ENCODE results near the gene FBXO2.

FBXO2 gene

DNA sequence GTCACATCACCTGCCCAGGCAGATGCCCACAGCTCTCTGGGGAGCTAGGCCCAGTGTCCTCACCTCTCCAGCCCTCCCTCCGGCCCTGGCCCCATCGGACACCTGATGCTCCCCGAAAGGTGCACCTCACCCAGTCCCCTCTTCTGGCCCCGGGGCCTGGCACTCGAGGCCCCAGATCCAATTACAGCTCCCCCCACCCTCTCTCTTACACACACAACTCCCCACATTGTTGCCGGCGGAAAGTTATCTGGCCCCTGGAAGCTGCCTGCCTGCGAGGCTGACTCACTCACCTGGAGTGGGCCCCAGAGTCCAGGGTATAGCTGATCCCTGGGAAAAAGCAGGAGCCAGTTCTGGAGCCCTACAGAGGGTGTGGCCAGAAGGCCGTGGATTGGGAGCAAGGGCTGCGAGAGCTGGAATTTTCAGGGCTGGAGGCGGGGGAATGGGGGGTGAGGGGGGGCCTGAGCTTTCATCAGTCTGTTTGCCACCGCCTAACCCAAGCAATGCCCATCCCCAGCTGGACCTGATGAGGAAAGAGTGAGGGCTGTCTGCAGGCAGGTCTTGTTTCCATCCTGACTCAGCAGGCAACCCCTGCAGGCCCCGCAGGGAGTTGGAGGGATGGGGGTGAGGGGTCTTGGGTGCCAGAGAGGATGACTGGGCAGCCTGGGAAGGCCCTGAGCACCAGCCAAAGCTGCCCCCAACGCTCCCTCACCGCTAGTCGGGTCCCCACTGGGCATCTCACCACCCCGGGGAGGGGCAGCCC is 948 bp downstream of the FBXO2 start:
- H3K4me3 ChIP-seq (ENCODE audit: insufficient read depth, low read depth, low read length), result no peak overlapping the region
- H3K4me1 ChIP-seq (ENCODE audit: control insufficient read depth, insufficient read depth, low read length), result peaks cover 15% of the 10 kb centered on the region
- no peaks in the 10 kb centered on the region for H3K36me3 ChIP-seq (ENCODE audit: control insufficient read depth, insufficient read depth, low read length)
- H3K9me3 ChIP-seq (ENCODE audit: control insufficient read depth, low read length), result no peaks in the 10 kb centered on the region
- no peak overlapping the region for H3K27ac ChIP-seq (ENCODE audit: insufficient read depth, low read depth, low read length, poor library complexity, severe bottlenecking)
- 61% methylated on average over 17 of the region's 17 CpGs for WGBS, 2 experiments
- H3K27me3 ChIP-seq (ENCODE audit: control insufficient read depth, insufficient read depth, low read length, poor library complexity, severe bottlenecking), result peaks cover 71% of the 10 kb centered on the region

DNA sequence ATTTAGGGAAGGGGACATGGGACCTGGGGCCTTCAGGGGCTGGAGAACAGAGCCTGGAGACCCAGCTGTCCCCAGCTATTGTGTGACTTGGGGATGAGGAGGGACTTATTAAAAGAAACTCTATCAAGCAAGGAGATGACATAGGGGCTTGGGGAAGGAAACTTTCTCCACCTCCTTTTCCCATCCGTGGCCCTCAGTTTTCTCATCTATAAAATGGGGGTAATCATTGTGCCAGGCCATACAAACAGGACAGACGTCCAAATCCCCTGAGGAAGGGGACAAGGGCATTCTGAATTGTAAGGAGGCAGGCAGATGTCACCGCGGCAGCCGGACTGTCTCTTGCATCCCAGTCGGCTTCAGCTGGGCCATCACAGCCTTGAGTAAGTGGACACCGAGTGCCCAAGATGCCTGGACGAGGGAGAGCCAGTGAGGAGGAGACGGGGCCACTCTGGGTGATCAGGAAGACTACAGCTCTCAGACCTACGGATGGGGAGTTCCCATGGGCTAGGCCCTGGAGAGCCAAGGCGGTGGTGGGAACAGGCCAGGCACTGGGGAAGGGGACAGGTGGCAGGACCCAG is 1.9 kb downstream of the FBXO2 start:
- WGBS, 2 experiments, result 93 to 95% methylated on average over 11 of the region's 11 CpGs
- Histone ChIP-seq H3K27me3 (ENCODE audit: control insufficient read depth, insufficient read depth, low read length, poor library complexity, severe bottlenecking) (peaks cover 77% of the 10 kb centered on the region), H3K4me3 (ENCODE audit: insufficient read depth, low read depth, low read length) (no peak overlapping the region), H3K36me3 (ENCODE audit: control insufficient read depth, insufficient read depth, low read length) (no peaks in the 10 kb centered on the region), H3K4me1 (ENCODE audit: control insufficient read depth, insufficient read depth, low read length) (peaks cover 21% of the 10 kb centered on the region), H3K9me3 (ENCODE audit: control insufficient read depth, low read length) (no peaks in the 10 kb centered on the region), H3K27ac (ENCODE audit: insufficient read depth, low read depth, low read length, poor library complexity, severe bottlenecking) (no peak overlapping the region)

- H3K9me3 ChIP-seq (ENCODE audit: control insufficient read depth, low read length), result no peaks in the 10 kb centered on the region
- H3K4me3 ChIP-seq (ENCODE audit: insufficient read depth, low read depth, low read length), result no peak overlapping the region
- peaks cover 21% of the 10 kb centered on the region for H3K4me1 ChIP-seq (ENCODE audit: control insufficient read depth, insufficient read depth, low read length)
- no peak overlapping the region for H3K27ac ChIP-seq (ENCODE audit: insufficient read depth, low read depth, low read length, poor library complexity, severe bottlenecking)
- no peaks in the 10 kb centered on the region for H3K36me3 ChIP-seq (ENCODE audit: control insufficient read depth, insufficient read depth, low read length)
- 85 to 87% methylated on average over 3 to 4 of the region's 4 CpGs for WGBS, 2 experiments
- H3K27me3 ChIP-seq (ENCODE audit: control insufficient read depth, insufficient read depth, low read length, poor library complexity, severe bottlenecking), result peaks cover 77% of the 10 kb centered on the region
Measured at GRCh38 chr1:11651017-11651416, 3.2 kb downstream of the FBXO2 start.

- 6 to 8% methylated on average over 47 of the region's 47 CpGs for WGBS, 2 experiments
- H3K4me1 ChIP-seq (ENCODE audit: control insufficient read depth, insufficient read depth, low read length), result peaks cover 17% of the 10 kb centered on the region
- no peak overlapping the region for H3K27ac ChIP-seq (ENCODE audit: insufficient read depth, low read depth, low read length, poor library complexity, severe bottlenecking)
- H3K4me3 ChIP-seq (ENCODE audit: insufficient read depth, low read depth, low read length), result peak overlapping the region; percentile 10
- no peaks in the 10 kb centered on the region for H3K9me3 ChIP-seq (ENCODE audit: control insufficient read depth, low read length)
- peaks cover 71% of the 10 kb centered on the region for H3K27me3 ChIP-seq (ENCODE audit: control insufficient read depth, insufficient read depth, low read length, poor library complexity, severe bottlenecking)
- no peaks in the 10 kb centered on the region for H3K36me3 ChIP-seq (ENCODE audit: control insufficient read depth, insufficient read depth, low read length)
Measured at GRCh38 chr1:11650331-11650991, 3.8 kb downstream of the FBXO2 start.

GRCh38 chr1:11649624-11650330 is 4.5 kb downstream of the FBXO2 start:
- no peak overlapping the region for H3K27ac ChIP-seq (ENCODE audit: insufficient read depth, low read depth, low read length, poor library complexity, severe bottlenecking)
- H3K9me3 ChIP-seq (ENCODE audit: control insufficient read depth, low read length), result no peaks in the 10 kb centered on the region
- peaks cover 69% of the 10 kb centered on the region for H3K27me3 ChIP-seq (ENCODE audit: control insufficient read depth, insufficient read depth, low read length, poor library complexity, severe bottlenecking)
- H3K36me3 ChIP-seq (ENCODE audit: control insufficient read depth, insufficient read depth, low read length), result no peaks in the 10 kb centered on the region
- H3K4me1 ChIP-seq (ENCODE audit: control insufficient read depth, insufficient read depth, low read length), result peaks cover 15% of the 10 kb centered on the region
- 45 to 54% methylated on average over 21 of the region's 21 CpGs for WGBS, 2 experiments
- H3K4me3 ChIP-seq (ENCODE audit: insufficient read depth, low read depth, low read length), result peak overlapping the region; percentile 10

DNA sequence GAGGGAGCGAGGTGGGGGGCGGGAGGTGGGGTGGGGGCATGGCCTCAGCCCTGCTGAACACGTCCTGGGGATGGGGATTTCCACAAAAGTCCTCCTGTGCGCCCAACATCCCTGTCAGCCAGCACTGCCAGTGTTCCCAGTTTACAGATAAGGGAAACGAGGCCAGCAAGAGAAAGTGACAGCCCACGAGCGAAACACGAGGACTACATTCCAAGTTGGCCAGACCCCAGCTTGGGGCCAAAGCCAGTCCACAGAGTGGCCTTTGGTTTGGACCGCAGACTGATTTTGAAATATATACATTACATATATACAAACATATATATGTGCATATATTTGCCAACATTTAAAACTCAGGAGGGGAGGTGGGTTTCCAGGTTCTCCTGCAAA is 5.0 kb downstream of the FBXO2 start:
- 39% methylated on average over 8 of the region's 9 CpGs for WGBS, 2 experiments
- Histone ChIP-seq H3K36me3 (ENCODE audit: control insufficient read depth, insufficient read depth, low read length) (no peaks in the 10 kb centered on the region), H3K9me3 (ENCODE audit: control insufficient read depth, low read length) (no peaks in the 10 kb centered on the region), H3K4me1 (ENCODE audit: control insufficient read depth, insufficient read depth, low read length) (peaks cover 15% of the 10 kb centered on the region), H3K27ac (ENCODE audit: insufficient read depth, low read depth, low read length, poor library complexity, severe bottlenecking) (no peak overlapping the region), H3K27me3 (ENCODE audit: control insufficient read depth, insufficient read depth, low read length, poor library complexity, severe bottlenecking) (peaks cover 65% of the 10 kb centered on the region), H3K4me3 (ENCODE audit: insufficient read depth, low read depth, low read length) (no peak overlapping the region)

- no peak overlapping the region for H3K27ac ChIP-seq (ENCODE audit: insufficient read depth, low read depth, low read length, poor library complexity, severe bottlenecking)
- no peaks in the 10 kb centered on the region for H3K9me3 ChIP-seq (ENCODE audit: control insufficient read depth, low read length)
- no peaks in the 10 kb centered on the region for H3K36me3 ChIP-seq (ENCODE audit: control insufficient read depth, insufficient read depth, low read length)
- H3K27me3 ChIP-seq (ENCODE audit: control insufficient read depth, insufficient read depth, low read length, poor library complexity, severe bottlenecking), result peaks cover 60% of the 10 kb centered on the region
- no peak overlapping the region for H3K4me3 ChIP-seq (ENCODE audit: insufficient read depth, low read depth, low read length)
- H3K4me1 ChIP-seq (ENCODE audit: control insufficient read depth, insufficient read depth, low read length), result peaks cover 15% of the 10 kb centered on the region
- 16% methylated on average over 30 of the region's 30 CpGs for WGBS, 2 experiments
Measured at GRCh38 chr1:11648732-11649158, 5.5 kb downstream of the FBXO2 start.

DNA sequence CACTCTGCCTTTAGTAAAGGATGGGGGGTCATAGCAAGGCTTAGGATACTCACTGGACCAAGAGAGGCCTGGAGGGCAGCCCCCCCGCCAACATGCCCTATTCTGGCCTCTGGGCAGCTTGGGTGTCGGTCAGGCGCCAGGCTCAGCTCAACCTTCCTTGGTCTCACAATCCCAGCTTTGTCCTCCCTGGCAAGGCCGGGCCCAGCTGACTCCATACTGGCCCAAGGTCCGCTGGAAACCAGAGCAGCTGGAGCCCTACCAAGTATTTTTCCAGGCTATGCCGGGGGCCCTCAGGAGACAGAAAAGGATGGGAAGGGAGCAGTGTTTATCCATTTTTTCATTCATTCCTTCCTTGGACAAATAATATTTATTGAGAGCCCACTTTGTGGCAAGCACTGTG is 6.2 kb downstream of the FBXO2 start:
- H3K36me3 ChIP-seq (ENCODE audit: control insufficient read depth, insufficient read depth, low read length), result no peaks in the 10 kb centered on the region
- H3K4me3 ChIP-seq (ENCODE audit: insufficient read depth, low read depth, low read length), result no peak overlapping the region
- no peak overlapping the region for H3K27ac ChIP-seq (ENCODE audit: insufficient read depth, low read depth, low read length, poor library complexity, severe bottlenecking)
- H3K9me3 ChIP-seq (ENCODE audit: control insufficient read depth, low read length), result no peaks in the 10 kb centered on the region
- 93 to 96% methylated on average over 6 of the region's 6 CpGs for WGBS, 2 experiments
- peaks cover 15% of the 10 kb centered on the region for H3K4me1 ChIP-seq (ENCODE audit: control insufficient read depth, insufficient read depth, low read length)
- peaks cover 53% of the 10 kb centered on the region for H3K27me3 ChIP-seq (ENCODE audit: control insufficient read depth, insufficient read depth, low read length, poor library complexity, severe bottlenecking)

DNA sequence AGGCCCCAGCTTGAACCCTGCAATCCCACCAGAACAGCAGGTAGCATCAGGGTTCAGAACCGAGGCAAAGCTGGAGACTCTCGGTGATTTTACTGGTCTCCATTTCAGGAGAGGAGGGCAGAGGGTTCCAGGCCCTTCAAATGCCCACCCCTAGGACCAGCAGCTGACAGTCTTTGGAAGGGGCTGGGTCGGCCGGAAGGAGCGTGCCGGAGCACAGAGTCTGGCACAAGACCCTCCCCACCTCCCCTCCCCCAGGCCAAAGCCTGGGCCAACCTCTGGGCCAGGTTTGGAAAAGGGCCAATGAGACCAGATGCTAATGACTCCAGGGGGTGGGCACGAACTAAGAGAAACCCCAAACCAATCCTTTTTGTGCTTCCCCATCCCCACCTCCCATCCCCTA is 6.9 kb downstream of the FBXO2 start:
- Histone ChIP-seq H3K36me3 (ENCODE audit: control insufficient read depth, insufficient read depth, low read length) (no peaks in the 10 kb centered on the region), H3K27me3 (ENCODE audit: control insufficient read depth, insufficient read depth, low read length, poor library complexity, severe bottlenecking) (peaks cover 46% of the 10 kb centered on the region), H3K27ac (ENCODE audit: insufficient read depth, low read depth, low read length, poor library complexity, severe bottlenecking) (no peak overlapping the region), H3K4me3 (ENCODE audit: insufficient read depth, low read depth, low read length) (no peak overlapping the region), H3K4me1 (ENCODE audit: control insufficient read depth, insufficient read depth, low read length) (peaks cover 15% of the 10 kb centered on the region), H3K9me3 (ENCODE audit: control insufficient read depth, low read length) (no peaks in the 10 kb centered on the region)
- 80 to 89% methylated on average over 7 of the region's 7 CpGs for WGBS, 2 experiments

- Histone ChIP-seq H3K9me3 (ENCODE audit: control insufficient read depth, low read length) (no peaks in the 10 kb centered on the region), H3K4me1 (ENCODE audit: control insufficient read depth, insufficient read depth, low read length) (peaks cover 15% of the 10 kb centered on the region), H3K27me3 (ENCODE audit: control insufficient read depth, insufficient read depth, low read length, poor library complexity, severe bottlenecking) (peaks cover 36% of the 10 kb centered on the region), H3K36me3 (ENCODE audit: control insufficient read depth, insufficient read depth, low read length) (no peaks in the 10 kb centered on the region), H3K4me3 (ENCODE audit: insufficient read depth, low read depth, low read length) (no peak overlapping the region), H3K27ac (ENCODE audit: insufficient read depth, low read depth, low read length, poor library complexity, severe bottlenecking) (no peak overlapping the region)
- 87 to 91% methylated on average over 9 of the region's 9 CpGs for WGBS, 2 experiments
Measured at GRCh38 chr1:11646317-11646716, 7.9 kb downstream of the FBXO2 start.

All from ectodermal cell (in vitro differentiated cells).